22Rv1 (cell line): Measurements from ENCODE around the gene INPP5D.

Source experiments
- CTCF ChIP-seq: fragments of 450-650 bp; IDR thresholded peaks from 2 replicates; pipeline ENCODE4 v1.5.1; 2017; ENCODE audit warnings: mild to moderate bottlenecking
- ZFX ChIP-seq: fragments of 450-650 bp; IDR thresholded peaks from 2 replicates; pipeline ENCODE4 v1.6.1; 2017; ENCODE audit warnings: antibody characterized with exemption, borderline replicate concordance

GRCh38 chr2:233112776-233113452 lies 52.8 kb downstream of the INPP5D start:
- TF ChIP-seq CTCF: no peak
- TF ChIP-seq ZFX: no peak
